ENCODE data around the gene SHISA3. TPM values are rescaled to one million over a fixed set of nuclear protein-coding genes. Genes with fewer than 3 reads are reported as not detected.
"Not testable (repeated sequence)": the region's sequence is repeated elsewhere in the genome, so short reads cannot be mapped to it uniquely, and the experiment has no call there.

Gene SHISA3
- total RNA-seq, 1 experiment from 2014 or later = not detected

DNA sequence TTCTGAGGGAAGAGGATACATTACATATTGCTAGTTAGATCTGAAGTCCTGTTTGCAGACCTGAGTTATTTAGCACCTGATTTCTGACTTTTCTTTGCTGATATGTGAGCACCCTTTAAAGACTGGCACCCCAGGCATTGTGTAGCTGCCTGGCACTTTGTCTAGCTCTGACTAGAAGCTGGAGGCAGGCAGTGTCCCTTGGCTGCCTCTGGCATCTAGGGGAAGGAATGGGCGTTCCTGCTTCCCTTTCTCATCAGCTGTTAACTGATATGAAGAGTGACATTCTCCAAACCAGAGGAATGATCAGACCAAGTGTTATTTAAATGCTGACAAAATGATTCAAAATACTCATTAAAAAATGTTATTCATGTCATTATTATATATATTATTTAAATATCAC is 30.3 kb upstream of the SHISA3 start:
- Mint-ChIP-seq H3K4me3 (ENCODE audit: low read depth, unreplicated experiment) (no peak overlapping the region), H3K27ac (ENCODE audit: unreplicated experiment) (no peak overlapping the region), H3K27me3 (ENCODE audit: unreplicated experiment) (no peaks in the 10 kb centered on the region), H3K4me1 (ENCODE audit: low read depth, unreplicated experiment) (no peaks in the 10 kb centered on the region), H3K9me3 (ENCODE audit: low read depth, unreplicated experiment) (no peaks in the 10 kb centered on the region), H3K36me3 (ENCODE audit: insufficient read depth, unreplicated experiment) (no peaks in the 10 kb centered on the region)
- no peak for DNase-seq
- CTCF ChIA-PET = no interaction called here
- TF ChIP-seq, protein P1, sequence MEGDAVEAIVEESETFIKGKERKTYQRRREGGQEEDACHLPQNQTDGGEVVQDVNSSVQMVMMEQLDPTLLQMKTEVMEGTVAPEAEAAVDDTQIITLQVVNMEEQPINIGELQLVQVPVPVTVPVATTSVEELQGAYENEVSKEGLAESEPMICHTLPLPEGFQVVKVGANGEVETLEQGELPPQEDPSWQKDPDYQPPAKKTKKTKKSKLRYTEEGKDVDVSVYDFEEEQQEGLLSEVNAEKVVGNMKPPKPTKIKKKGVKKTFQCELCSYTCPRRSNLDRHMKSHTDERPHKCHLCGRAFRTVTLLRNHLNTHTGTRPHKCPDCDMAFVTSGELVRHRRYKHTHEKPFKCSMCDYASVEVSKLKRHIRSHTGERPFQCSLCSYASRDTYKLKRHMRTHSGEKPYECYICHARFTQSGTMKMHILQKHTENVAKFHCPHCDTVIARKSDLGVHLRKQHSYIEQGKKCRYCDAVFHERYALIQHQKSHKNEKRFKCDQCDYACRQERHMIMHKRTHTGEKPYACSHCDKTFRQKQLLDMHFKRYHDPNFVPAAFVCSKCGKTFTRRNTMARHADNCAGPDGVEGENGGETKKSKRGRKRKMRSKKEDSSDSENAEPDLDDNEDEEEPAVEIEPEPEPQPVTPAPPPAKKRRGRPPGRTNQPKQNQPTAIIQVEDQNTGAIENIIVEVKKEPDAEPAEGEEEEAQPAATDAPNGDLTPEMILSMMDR (IDR thresholded peaks at IDR 0.05; ENCODE audit: unreplicated experiment) = no peak
- BruUV-seq (replicated peaks) = no TSS peak
- intact Hi-C loops (cut with micrococcal nuclease; ENCODE audit: unreplicated experiment) = no loop called here

DNA sequence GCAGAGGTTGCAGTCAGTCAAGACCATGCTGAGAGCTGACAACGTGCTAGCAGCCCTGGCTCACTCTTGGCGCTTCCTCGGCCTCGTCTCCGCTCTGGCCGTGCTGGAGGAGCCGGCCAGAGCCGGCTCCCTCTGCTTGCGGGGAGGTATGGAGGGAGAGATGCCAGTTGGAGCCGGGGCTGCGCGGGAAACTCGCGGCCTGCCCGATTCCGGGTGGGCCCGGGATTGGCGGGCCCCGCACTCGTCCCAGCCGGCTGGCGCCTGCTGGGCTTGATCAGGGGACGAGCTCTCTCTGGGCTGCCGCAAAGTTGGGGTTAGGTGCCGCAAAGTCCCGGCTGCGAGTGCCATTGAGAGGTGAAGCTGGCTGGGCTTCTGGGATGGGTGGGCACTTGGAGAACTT is 27.8 kb upstream of the SHISA3 start:
- Mint-ChIP-seq H3K36me3 (ENCODE audit: insufficient read depth, unreplicated experiment) (no peaks in the 10 kb centered on the region), H3K4me3 (ENCODE audit: low read depth, unreplicated experiment) (no peak overlapping the region), H3K27ac (ENCODE audit: unreplicated experiment) (no peak overlapping the region), H3K27me3 (ENCODE audit: unreplicated experiment) (peaks cover 2% of the 10 kb centered on the region), H3K9me3 (ENCODE audit: low read depth, unreplicated experiment) (no peaks in the 10 kb centered on the region), H3K4me1 (ENCODE audit: low read depth, unreplicated experiment) (no peaks in the 10 kb centered on the region)
- TF ChIP-seq, protein P1 (IDR thresholded peaks at IDR 0.05; ENCODE audit: unreplicated experiment) = no peak
- DNase-seq = no peak
- intact Hi-C loops (cut with micrococcal nuclease; ENCODE audit: unreplicated experiment) = no loop called here
- CTCF ChIA-PET = interaction anchor here (0.6 kb wide), 1 partner anchor 22 kb away, joined by 3 read pairs; no protein-coding TSS in a partner anchor
- no TSS peak for BruUV-seq (replicated peaks)

DNA sequence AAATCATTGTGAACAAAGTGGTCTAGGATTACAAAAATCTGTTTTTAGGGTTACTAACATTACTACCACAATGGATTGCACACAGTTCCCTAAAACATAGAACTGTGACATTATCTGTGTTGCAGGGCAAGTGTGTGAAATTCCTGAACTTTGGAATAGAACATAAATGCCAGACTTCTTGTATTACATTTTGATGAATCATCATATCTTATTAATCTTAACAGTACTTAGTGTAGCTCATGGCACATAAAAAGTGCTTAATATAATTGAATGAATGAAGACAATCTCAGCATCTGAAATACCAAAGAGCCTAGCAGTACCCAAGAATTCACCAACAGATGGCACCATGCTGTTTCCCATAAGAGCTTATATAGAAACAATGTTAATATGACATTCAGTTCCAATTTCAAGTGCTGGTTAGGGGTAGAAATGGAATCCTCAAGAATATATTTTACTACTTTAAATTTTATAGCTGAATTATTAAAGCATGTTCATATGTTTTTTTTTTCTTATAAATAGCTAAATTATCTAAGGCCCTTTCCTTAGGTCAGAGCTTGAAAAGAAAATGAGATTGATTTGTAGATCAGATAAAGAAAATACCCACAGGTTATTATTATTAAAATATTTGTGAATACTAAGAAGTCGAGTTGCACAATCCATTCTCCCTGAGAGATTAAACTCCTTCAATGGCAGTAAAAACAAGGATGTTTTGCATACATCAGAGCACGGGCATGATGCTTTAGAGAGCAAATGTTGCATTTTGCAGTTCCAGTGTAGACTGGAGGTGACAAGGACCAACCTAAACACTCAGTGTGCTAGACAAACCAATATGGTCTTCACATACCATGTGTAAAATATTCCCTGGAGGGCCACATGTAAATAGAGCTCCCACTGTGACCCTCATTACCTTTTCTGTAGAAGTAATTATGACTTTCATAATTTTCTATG is 25.7 kb upstream of the SHISA3 start:
- Mint-ChIP-seq H3K27ac (ENCODE audit: unreplicated experiment) (no peak overlapping the region), H3K4me1 (ENCODE audit: low read depth, unreplicated experiment) (no peaks in the 10 kb centered on the region), H3K27me3 (ENCODE audit: unreplicated experiment) (peaks cover 15% of the 10 kb centered on the region), H3K36me3 (ENCODE audit: insufficient read depth, unreplicated experiment) (no peaks in the 10 kb centered on the region), H3K4me3 (ENCODE audit: low read depth, unreplicated experiment) (no peak overlapping the region), H3K9me3 (ENCODE audit: low read depth, unreplicated experiment) (no peaks in the 10 kb centered on the region)
- no TSS peak for BruUV-seq (replicated peaks)
- intact Hi-C loops (cut with micrococcal nuclease; ENCODE audit: unreplicated experiment) = loop anchor here (1.0 to 10.0 kb wide), 2 partner anchors 87 to 148 kb away; no protein-coding TSS in a partner anchor
- TF ChIP-seq, protein P1 (IDR thresholded peaks at IDR 0.05; ENCODE audit: unreplicated experiment) = no peak
- no peak for DNase-seq
- CTCF ChIA-PET = interaction anchor here (1.0 to 2.1 kb wide), 3 partner anchors 50 to 149 kb away, joined by 3 to 26 read pairs (median 4); no protein-coding TSS in a partner anchor

DNA sequence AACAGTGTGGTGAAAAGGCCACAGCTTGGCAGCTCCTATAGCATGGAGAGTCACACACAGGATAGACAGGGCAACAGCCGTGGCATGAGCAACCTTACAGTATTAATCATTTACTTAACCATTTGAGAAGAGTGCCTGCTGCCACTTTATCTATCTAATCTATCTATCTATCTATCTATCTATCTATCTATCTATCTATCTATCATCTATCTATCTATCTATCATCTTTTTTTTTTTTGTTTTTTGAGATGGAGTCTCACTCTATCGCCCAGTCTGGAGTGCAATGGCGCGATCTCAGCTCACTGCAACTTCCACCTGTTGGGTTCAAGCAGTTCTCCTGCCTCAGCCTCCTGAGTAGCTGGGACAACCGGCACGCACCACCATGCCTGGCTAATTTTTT is 25.0 kb upstream of the SHISA3 start:
- not testable (repeated sequence) for H3K4me1 Mint-ChIP-seq (ENCODE audit: low read depth, unreplicated experiment); H3K27ac Mint-ChIP-seq (ENCODE audit: unreplicated experiment); H3K9me3 Mint-ChIP-seq (ENCODE audit: low read depth, unreplicated experiment); BruUV-seq (replicated peaks); DNase-seq; H3K36me3 Mint-ChIP-seq (ENCODE audit: insufficient read depth, unreplicated experiment); H3K4me3 Mint-ChIP-seq (ENCODE audit: low read depth, unreplicated experiment)
- CTCF ChIA-PET = interaction anchor here (1.4 to 2.1 kb wide), 2 partner anchors 49 to 148 kb away, joined by 3 to 26 read pairs; no protein-coding TSS in a partner anchor
- intact Hi-C loops (cut with micrococcal nuclease; ENCODE audit: unreplicated experiment) = loop anchor here (10.0 kb wide), 1 partner anchor 88 kb away; no protein-coding TSS in a partner anchor
- H3K27me3 Mint-ChIP-seq (ENCODE audit: unreplicated experiment) = peaks cover 15% of the 10 kb centered on the region

All from Calu3 (cell line).